ENCODE measurements around the gene GJA5.

DNA sequence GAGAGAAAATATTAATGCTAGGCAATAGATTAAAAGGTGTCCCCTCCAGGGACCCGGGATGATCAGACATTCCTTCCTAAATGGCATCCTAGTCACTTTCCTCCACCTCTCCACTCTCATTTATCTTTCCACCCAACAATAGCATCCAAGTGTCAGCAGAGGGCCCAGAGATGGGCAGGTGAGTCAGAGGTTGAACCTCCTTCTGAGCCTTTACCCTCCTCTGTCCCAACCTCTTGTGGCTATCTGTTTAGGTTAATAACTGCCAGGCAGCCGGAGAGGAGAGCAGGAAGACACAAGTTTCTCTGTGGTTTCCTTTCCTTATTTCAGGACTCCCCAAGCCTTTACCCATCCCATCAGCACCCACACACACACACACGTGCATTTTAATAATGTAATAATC is 4.1 kb downstream of the GJA5 start:
- no peak for TF ChIP-seq EZH2 (IDR thresholded peaks at IDR 0.05; ENCODE audit: insufficient read depth, poor library complexity, severe bottlenecking)
- no peak for TF ChIP-seq EZH2phosphoT487 (IDR thresholded peaks at IDR 0.05; ENCODE audit: insufficient read depth, low read depth)

Data from GM23248 (cell line).